HG03060 (cell line): ENCODE results near the gene CACNA1E.

Experiments
- ATAC-seq: cut with Tn5 transposase; IDR thresholded peaks from one replicate; pipeline ENCODE4 v1.9.1; 2021; ENCODE audit warnings: low read depth, moderate number of reproducible peaks; ENCODE audit not compliant: unreplicated experiment

CACNA1E gene

DNA sequence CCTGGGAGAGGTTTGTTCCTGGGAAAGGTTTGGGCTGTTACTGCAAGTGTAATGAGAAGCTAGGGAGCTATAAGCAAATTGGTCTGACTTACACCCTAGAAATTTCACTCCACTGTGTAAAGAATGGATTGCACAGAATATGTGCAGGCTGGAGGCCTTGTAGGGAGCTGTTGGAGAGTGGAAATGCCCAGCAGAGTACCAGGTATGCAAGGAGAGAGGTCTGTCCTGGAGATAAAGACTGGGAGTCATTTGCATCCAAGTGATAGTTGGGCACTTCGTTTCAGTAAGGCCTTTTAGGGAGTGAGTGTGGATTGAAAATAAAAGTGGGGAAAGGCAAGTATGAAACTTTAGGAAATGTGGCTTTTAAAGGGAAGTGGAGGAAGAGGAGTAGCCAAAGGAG is 75.8 kb downstream of the CACNA1E start:
- ATAC-seq: no peak

DNA sequence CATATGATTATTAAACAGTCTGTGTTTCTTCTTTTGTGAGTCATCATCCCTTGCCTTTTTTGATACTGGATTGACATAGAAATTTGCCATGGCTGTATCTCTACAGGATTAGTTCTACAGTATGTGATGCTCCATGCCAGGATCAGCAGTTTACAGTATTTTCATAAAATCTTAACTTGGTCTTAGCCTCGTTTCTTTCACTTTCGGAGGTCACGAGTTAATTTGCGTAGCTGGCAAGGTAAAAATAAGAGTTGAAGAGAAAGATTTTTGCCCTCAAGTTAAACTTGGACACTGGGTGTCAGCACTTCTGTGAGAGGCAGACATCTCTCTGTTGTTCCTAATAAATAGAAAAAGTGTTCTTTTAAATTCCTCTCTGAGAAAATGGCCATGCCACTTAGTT is 79.1 kb downstream of the CACNA1E start:
- no peak for ATAC-seq

DNA sequence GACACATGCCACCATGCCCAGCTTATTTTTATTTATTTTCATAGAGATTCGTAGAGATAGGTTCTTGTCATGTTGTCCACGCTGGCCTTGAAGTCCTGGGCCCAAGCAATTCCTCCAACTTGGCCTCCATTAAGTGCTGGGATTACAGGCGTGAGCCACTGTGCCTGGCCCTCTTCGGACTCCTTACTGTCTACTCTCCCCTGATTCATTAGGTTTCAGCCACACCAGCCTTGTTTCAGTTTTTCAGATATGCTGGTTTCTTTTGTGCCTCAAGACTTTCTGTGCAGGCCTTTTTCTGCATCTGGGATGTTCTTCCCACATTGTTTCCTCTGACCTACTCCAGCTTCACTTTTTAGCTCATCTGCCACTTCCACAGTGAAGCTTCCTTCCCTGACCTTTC is 85.4 kb downstream of the CACNA1E start:
- ATAC-seq: no peak

DNA sequence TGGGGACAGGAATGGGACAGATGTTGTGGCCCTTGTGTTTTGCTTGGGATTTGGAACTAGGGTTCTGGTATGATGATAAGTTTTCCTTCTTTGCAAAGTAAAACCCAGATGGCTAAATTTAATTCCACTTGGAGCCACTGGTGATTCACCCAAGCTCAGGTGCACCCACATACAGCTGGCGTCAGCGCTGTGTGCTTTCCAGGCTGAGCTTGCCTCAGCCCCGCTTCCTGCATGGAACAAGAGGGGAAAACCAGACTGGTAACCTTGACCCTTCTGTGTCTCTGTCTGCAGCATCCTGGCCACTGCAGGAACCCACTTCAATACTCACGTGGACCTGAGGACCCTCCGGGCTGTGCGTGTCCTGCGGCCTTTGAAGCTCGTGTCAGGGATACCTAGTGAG is 94.2 kb downstream of the CACNA1E start:
- ATAC-seq: no peak

DNA sequence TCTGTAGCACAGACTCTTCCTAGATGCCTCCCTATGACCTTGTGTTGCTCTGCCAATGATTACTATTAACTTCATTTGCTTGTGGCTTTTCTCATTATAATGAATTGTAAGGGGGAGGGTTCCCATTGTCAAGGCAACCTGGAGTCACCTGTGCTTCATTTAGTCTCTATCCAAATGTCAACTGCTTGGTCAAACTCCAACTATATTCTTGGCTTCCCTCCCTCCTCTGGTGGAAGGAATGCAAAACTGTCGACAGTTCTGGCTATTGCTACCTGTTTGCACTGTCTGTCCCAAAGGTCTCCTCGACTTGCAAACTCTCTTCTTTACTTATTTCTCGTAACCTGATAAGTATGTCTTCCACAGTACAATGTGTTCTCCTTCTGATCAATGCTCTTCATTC is 100.3 kb downstream of the CACNA1E start:
- ATAC-seq: no peak

DNA sequence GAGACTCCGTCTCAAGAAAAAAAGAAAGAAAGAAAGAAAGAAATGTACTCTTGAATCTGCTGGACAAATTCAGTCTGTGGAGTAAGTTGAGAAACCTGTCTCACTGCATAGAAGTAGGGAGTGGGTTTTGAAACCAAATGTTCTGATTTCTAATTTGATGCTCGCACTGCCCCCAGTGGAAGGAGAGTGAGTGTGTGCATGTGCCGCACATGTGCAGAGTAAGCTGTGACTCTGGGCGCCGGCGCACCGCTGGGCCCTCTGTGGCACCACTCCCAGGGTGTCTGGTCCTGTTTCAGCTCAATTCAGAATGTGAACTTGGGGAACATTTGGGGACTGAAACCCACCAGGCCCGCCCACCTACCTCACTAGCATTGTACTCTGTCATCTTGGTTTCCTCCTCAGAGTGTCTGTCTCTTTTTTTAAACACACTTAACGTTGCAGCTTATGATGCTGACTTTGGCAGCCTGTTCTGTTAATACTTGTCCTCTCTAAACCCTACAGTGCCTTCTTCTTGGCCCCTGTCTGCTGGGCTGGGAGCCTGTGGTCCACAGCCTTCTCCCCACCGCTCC is 104.6 kb downstream of the CACNA1E start:
- ATAC-seq: no peak

DNA sequence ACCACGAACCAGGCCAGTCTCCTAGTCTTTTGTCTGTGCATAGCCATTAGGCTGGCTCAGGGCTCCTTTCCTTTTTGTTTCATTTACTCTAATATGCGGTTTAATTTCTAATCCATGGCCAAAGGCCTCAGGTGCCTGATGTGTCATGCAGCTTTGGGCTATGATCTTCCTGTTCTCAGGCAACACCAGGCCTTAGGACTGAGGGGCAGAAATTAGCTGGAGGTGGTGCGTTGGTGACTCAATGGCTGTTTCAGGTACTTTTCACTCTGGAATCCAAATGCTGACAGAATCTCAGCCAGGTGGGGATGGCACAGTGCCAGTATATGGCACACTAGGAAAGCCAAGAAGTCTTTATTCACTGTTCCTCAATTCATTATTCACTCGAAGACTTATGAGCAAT is 105.3 kb downstream of the CACNA1E start:
- no peak for ATAC-seq

DNA sequence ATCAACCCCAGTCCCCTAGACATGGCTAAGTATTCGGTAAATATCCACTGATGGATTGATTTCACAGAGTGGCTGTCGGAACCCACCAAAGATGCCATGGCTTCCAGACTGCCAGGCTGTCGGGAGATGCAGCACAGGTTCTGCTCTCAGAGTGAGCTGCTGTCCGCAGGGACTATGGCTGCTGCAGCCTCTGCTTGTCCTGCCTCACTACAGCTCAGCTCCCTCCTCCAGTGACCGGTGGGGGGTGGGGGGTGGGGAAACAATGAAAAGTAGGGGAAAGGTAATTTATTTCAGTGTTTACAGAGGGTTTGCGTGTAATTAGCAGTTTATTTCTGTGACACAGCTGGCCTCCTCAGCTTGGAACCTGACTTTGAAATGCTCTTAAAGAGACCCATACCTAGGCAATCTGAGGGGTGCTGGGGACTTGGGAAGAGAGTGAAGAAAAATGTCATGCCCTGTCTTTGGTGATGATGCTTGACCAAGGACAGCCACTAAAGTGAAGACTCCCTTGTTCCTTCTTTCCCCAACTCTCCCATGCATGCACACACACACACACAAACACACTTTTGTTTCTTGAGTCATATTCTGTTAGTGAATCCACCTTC is 109.0 kb downstream of the CACNA1E start:
- ATAC-seq: no peak

DNA sequence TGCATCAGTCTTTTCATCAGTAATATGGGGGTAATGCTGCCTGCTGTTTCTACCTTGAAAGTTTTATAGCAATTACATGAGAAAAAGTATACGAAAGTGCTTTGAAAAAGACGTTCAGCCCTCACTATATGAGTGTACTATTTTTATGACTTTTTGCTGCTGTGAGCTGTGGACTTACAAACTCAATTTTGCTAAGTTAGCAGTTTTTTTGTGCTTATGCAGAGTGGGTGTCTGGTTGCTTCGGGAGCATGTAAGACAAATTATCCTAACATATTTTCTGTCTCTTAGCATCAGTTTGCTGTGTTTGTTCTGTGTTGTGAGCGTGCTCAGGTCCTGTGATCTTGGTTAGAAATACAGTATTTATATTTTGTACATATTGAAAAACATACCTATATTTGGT is 109.7 kb downstream of the CACNA1E start:
- ATAC-seq: no peak

DNA sequence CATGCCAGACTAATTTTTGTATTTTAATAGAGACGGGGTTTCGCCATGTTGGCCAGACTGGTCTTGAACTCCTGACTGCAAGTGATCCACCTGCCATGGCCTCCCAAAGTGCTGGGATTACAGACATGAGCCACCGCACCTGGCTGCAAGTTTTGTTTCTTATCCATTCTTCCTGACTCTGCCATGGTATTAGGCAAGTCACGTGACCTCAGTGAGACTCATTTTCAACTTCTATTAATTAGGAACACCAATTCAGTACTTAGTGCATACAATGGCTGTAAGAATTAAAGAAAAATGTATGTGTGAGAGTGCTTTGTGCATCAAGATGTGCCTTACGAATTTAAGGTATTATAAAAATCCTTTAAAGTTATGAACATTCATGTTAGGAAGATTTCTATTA is 111.2 kb downstream of the CACNA1E start:
- ATAC-seq: no peak

DNA sequence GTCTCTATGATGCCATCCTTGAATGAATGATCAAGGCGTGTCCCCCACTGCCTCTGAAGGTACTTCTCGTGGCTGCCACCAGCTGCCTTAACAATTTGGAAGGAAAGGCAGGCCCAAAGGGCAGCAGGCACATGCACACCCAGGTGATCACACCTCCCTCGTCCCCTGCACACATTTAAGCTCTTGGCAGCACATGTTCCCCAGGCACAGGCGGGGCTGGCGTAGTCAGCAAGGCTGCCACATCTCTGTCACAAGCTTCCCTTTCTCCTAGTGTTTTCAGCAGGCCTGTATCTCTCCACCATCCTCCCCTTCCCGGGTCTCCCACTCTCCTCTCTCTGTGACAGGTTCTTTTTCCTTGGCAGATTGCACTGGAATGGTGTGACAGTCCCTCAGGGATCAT is 111.9 kb downstream of the CACNA1E start:
- no peak for ATAC-seq

DNA sequence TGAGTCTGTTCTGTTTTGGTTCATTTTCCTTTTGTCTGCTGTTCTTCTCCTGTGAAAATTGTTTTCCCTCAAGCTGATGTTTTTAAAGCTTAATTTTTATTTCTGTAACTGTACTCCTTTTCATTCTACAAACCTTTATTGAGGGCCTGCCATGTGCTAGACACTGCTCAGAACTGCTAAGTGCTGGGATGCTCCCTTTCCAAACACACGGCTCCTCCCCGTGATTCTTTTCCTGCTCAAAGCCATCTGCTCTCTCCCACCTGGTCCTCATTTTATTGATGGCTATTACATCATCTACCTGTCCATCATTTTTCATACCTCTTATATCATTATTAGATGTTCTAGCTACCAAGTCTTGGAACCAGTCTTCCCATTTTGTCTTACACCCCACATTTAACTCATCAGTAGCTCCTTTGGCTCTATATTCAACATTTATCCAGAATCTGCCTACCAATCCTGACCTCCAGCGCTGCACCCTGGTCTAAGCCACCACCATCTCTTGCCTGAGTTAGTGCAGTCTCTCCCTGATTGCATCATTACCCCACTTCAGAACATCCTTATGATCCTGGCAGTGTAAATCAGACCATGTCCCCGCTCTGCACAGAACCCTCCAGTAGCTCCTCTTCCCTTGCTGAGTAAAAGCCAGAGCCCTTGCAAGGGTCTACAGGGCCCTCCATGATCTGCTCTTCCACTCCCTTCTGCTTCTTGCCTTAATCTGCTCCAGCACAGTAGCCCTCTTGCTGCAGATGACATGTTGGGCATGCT is 118.1 kb downstream of the CACNA1E start:
- no peak for ATAC-seq

DNA sequence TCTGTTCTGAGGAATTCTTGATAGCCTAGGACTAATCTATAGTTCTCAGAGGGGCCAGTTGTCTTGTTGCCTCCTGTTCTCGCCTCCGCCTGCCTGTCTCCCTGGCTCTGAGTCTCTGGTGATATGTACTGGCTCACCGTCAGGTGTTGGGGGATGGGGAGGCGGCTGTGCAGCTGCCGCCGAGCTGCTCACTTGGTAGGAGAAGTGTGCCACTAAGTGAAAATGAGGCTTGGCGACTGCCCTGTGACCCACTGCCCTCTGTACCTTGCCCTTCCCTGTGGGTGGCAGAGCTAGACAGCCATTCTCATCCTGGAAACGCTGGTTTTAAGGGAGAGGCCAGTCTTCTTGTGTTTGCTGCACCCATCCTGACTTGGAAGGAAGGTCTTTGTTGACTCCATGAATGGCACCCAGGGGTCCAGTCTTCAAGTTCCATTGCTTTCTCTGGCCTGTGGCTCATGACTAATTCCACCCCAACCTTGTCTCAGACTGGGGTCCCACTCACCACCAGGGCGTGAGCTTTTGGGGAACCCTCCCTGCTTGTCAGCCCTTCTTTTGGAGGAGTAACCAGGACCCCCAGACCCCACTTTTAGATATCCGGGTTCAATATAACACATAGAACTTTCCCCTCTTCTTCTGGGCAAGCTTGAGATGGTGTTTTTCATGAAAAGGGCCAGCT is 120.6 kb downstream of the CACNA1E start:
- no peak for ATAC-seq

DNA sequence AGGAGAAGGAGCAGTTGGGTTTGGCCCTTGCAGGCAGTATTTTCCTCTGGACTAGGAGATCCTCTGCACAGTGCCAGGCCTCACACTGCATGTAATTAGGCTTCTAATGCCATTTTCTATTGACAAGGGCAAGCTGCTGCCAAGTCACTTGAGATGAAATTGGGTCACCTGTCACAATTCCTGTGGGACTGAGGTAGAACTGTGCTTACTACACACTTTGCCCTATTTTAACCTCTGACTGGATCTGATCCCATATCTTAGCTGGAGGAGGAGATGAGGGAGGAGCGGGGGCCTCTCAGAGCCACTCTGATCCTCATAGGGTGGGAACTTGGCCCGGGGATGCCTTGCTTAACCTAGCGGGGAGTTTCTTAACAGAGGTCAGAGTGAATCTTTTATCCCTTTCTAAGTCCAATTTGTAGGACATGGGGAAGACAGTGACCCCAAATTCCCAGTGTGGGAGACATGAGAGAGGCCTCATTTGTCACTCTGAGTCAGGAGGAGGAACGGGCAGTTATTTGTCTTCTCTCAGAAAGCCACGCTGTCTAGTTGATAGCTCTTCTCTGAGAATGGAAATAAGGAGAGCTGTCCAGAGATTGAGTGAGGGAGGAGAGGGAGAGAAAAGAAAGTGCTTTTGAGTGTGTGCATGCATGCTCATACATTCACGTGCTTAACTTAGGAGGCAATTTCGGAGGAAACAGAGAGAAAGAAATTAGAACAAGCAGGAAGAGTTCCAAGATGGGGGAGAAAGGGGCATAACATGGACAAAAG is 121.3 kb downstream of the CACNA1E start:
- ATAC-seq: no peak

DNA sequence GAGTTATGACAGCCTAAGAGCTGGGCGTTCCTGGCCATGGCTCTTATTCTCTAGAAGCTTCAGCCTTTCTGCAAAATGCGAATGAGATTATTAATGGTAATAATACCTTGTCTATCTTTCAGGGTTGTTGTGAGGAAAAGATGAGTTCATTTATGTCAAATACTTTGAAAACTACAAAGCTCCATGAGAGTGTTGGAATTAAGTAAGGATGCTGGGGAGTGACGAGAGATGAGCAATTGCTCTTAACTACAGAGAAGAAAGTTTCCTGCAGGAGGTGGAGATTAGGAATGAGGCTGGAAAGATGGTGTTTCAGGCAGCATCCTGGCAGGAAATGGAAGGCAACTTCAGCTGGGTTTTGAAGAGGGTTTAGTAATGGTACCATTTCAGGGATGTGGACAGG is 124.2 kb downstream of the CACNA1E start:
- no peak for ATAC-seq

DNA sequence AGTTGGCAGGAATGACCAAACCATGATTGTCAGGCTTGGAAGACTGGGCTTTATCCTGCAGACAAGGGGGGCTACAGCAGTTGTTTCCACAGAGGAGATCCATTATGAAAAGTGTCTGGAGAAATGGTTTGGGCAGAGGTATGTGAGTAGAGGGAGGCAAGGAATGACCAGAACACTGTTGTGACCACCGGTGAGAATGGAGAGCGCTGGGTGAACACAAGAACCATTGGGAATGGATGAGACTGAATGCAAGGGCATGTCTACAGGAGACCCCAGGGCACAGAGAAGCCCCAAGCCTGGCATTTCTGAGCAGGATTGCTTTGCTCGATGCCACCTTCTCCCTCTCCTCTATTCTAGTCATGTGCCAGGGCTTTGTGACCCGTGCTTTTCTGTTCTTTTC is 125.1 kb downstream of the CACNA1E start:
- no peak for ATAC-seq

DNA sequence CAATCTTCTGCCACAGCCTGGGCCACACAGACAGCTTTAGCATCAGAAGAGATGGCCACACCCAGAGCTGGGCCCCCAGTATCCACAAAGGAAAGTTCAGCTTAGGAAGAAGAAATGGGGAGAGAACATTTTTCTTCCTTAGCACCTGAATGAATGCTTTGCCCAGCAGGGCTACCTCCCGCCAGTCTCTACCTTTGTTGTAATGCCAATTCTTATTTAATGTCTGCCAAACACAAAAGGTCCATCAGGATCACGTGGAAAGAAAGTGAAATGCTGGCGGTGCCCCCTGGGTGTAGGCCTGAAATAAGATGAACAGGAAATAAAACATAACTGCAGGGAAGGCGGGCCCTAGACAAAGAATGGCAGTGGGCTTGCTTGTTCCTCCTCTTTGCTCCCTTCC is 125.6 kb downstream of the CACNA1E start:
- ATAC-seq: no peak

DNA sequence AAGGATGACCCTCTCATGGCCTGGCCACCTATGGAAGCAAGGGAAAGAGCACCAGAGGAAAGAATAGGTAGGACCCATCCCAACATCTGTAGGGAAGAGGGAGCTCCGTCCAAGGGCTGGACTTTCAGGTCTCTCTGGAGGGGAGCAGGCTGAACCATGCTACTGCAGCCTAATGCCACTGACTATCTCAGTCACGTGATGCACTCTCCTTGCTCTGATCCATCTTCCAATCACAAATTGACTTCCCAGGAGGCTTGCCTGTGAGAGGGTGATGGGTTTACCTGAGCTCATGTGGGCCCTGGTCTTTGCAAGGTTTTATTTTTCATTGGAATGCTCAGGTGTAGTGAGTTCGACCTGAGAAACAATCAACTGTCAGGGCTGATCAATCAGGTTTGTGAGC is 128.8 kb downstream of the CACNA1E start:
- no peak for ATAC-seq

DNA sequence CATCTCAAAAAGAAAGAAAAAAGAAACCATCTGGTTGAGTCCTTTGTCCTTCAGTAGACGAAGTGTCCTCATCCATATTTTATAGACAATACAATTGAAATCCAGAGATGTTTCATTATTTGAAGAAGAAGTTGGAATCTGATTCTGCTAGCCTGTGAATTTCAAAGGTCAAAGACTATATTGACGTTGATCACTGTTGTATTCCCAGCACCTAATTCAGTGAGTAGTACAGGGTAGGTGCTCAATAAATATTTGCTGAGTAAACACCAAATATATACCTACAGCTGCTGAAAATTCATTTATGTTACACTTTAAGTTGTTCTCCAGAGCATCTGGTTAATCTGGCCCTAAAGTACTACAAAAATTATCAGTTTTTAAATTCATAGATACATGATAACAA is 135.2 kb downstream of the CACNA1E start:
- ATAC-seq: no peak

DNA sequence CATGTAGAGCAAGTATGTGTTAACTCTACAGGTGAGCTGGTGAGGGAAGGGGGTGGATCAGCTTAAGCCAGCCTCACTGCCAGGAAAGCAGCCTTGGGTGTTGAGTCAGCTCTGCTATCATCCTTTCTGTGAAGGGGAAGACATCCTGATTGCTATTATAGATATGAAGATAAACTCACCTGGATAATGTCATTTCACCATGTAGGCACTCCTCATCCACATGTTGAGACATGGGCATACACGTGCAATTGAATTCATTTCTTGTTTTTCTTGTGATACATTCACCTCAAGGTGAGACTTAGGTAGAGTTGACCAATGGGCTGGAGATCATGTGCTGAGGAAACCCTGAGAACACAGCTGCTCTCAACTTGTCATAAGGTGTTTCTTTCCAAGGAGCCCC is 136.9 kb downstream of the CACNA1E start:
- ATAC-seq: no peak

DNA sequence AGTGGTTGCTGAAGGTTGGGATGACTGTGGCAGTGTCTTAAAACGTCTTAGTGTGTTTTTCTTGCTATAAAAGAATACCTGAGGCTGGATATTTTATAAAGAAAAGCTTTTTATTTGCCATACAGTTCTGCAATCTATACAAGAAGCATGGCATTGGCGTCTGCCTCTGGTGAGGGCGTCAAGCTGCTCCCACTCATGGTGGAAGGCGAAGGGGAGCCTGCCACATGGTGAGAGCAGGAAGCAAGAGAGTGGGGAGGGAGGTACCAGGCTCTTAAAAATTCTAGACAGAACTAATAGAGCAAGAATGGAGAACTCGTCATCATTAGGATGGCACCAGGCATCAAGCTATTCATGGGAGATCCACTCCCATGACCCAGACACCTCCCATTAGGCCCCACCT is 140.5 kb downstream of the CACNA1E start:
- ATAC-seq: no peak
